ENCODE results near the gene LCN9. TPM values are rescaled to one million over a fixed set of nuclear protein-coding genes. Genes with fewer than 3 reads are reported as not detected.

The LCN9 gene
- total and polyA plus RNA-seq, 9 of the 15 experiments (the other 6 are each of a cell fraction or from before 2014, with no cell fraction given), result not detected

- TF ChIP-seq RBM15 (IDR thresholded peaks at IDR 0.05; ENCODE audit: insufficient read depth, low read length), result no peak
- no peak for TF ChIP-seq MBD1 (CRISPR knock-in tag; IDR thresholded peaks at IDR 0.05)
- TF ChIP-seq JUND (IDR thresholded peaks at IDR 0.05; ENCODE audit: borderline replicate concordance, low read depth, low read length), result no peak
- TF ChIP-seq JUND (tag; IDR thresholded peaks at IDR 0.05; ENCODE audit: borderline replicate concordance, low read depth, low read length), result no peak
- TF ChIP-seq DEAF1 (CRISPR knock-in tag; IDR thresholded peaks at IDR 0.05), result no peak
- TF ChIP-seq ZNF511 (CRISPR knock-in tag; IDR thresholded peaks at IDR 0.05), result no peak
Observed at GRCh38 chr9:135662758-135663450, at the start of gene LCN9 (continued).

All from K562 (cell line).